Heart left ventricle (tissue), 13 donors: ENCODE data around the gene VASH2.

Experiments
- POLR2A ChIP-seq, 2 donors: fragments of 450-650 bp; IDR thresholded peaks; one replicate each; pipeline ENCODE4 v1.6.1; 2017; ENCODE audit warnings: antibody characterized with exemption in 2 of 2, mild to moderate bottlenecking in 2 of 2, moderate library complexity in 2 of 2
- TF ChIP-seq, protein P1 (sequence below), 12 donors: fragments of 200-600 bp; sonication (generic) in 4 of 12; IDR thresholded peaks; one replicate each; pipeline versions ENCODE4 v1.5.0 to v1.8.0; 2018 to 2022; ENCODE audit warnings: antibody characterized with exemption in 12 of 12, mild to moderate bottlenecking in 5 of 12
- donor health status: ischemic (EF 13 %, LVEDD 7.1; RV severe dilation, severe dysfunction).
- donor health status: DM: no; HTN: yes; CAD: no.
- donor health status: DM: no; HTN: no; CAD: no.
- donor health status: ischemic (EF 25% LVEDD 6.9; RV normal size, moderate dysfunction).
- donor health status: ischemic (EF 25% LVEDD 5.7; RV mildly dilated, moderate dysfunction).
- donor health status: ischemic (EF 35%, LVEDD 5.7; RV mildly dilated, moderate dysfunction).
- donor health status: nonischemic (EF 11% LVEDD 7.7; RV severe dilation, severe dysfunction).
- donor health status: DM: yes; HTN: yes; CAD: no.
- donor health status: PGD.
- donor health status: ischemic (EF 29% LVEDD 5.4; RV normal size, mild dysfunction).
- donor health status: nonischemic (EF 23%, LVEDD 6.1; RV moderate dilation, normal function).

DNA sequence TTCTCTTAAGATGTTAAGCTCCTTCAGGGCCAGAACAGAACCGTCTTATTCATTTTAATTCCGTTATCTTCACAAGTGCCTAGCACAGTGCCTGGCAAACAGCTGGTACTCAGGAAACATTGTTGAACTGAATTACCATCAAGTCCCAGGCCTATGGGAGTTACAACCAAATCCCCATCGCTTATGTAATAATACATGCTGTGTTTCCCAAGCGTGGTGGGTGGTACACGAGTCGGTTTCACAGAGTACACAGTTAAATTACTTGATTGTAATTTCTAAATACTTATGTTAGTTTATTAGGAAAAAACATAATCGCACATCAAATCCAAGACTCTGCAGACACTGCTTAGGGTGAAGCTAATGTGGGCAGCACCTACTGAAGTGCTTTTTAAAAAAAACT, 64.3 kb downstream of the VASH2 start:
- TF ChIP-seq, protein P1, sequence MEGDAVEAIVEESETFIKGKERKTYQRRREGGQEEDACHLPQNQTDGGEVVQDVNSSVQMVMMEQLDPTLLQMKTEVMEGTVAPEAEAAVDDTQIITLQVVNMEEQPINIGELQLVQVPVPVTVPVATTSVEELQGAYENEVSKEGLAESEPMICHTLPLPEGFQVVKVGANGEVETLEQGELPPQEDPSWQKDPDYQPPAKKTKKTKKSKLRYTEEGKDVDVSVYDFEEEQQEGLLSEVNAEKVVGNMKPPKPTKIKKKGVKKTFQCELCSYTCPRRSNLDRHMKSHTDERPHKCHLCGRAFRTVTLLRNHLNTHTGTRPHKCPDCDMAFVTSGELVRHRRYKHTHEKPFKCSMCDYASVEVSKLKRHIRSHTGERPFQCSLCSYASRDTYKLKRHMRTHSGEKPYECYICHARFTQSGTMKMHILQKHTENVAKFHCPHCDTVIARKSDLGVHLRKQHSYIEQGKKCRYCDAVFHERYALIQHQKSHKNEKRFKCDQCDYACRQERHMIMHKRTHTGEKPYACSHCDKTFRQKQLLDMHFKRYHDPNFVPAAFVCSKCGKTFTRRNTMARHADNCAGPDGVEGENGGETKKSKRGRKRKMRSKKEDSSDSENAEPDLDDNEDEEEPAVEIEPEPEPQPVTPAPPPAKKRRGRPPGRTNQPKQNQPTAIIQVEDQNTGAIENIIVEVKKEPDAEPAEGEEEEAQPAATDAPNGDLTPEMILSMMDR (IDR thresholded peaks at IDR 0.05) = no peak
- TF ChIP-seq POLR2A (IDR thresholded peaks at IDR 0.05) = no peak
